ENCODE results near the gene EIPR1. TPM values are rescaled to one million over a fixed set of nuclear protein-coding genes. Genes with fewer than 3 reads are reported as not detected.
"Not testable (repeated sequence)": the region's sequence is repeated elsewhere in the genome, so short reads cannot be mapped to it uniquely, and the experiment has no call there.

EIPR1 gene
- total and polyA plus RNA-seq, 10 of the 15 experiments (the other 5 are each of a cell fraction or from before 2014, with no cell fraction given): 23.6 to 61.2 (median 42.2) TPM

DNA sequence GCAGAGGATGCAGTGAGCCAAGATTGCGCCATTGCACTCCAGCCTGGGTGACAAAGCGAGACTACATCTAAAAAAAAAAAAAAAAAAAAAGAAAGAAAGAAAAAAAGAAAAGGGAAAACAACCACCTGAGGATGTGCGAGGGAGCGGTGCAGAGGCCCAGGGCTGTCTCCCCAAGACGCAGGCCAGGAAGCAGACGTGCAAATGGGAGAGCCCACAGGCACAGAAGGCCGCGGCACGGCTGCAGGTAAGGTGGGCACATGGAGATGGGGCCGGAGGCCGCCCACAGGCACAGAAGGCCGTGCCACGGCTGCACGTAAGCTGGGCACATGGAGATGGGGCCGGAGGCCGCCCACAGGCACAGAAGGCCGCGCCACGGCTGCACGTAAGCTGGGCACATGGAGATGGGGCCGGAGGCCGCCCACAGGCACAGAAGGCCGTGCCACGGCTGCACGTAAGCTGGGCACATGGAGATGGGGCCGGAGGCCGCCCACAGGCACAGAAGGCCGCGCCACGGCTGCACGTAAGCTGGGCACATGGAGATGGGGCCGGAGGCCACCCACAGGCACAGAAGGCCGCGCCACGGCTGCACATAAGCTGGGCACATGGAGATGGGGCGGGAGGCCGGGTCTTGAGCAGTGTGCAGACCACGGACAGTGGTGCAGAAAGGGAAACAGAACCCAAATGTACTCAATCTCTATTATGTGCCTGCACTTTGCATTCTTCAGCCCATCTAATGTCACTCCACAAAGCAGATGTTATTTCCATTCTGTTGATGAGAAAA is 93.6 kb downstream of the EIPR1 start:
- BruUV-seq (replicated peaks); H3K9me3 ChIP-seq (replicated peaks; ENCODE audit: control insufficient read depth, insufficient read depth, low read length); H3K27ac ChIP-seq (ENCODE audit: control insufficient read depth, insufficient read depth); RAD21 ChIA-PET (ENCODE audit: unreplicated experiment); H2AFZ ChIP-seq (ENCODE audit: control insufficient read depth, low read depth, low read length); FAIRE-seq; H4K20me1 ChIP-seq (ENCODE audit: control insufficient read depth, insufficient read depth); in situ Hi-C loops (cut with MboI); POLR2A ChIA-PET; H3K79me2 ChIP-seq (ENCODE audit: control insufficient read depth, insufficient read depth, low read length); H3K4me3 ChIP-seq; H3K9ac ChIP-seq (ENCODE audit: control insufficient read depth, insufficient read depth, low read length); ATAC-seq; H3K27me3 ChIP-seq (replicated peaks in 1 of 2; ENCODE audit: control insufficient read depth in 2 of 2, insufficient read depth in 2 of 2, low read length in 1 of 2); CTCF ChIA-PET; DNase-seq (ENCODE audit: low read depth, low spot score); intact Hi-C loops (cut with micrococcal nuclease; ENCODE audit: unreplicated experiment); SMC1A ChIA-PET (ENCODE audit: uncharacterized antibody, unreplicated experiment); H3K36me3 ChIP-seq (ENCODE audit: control insufficient read depth in 2 of 2, insufficient read depth in 2 of 2, low read length in 1 of 2); H3K4me2 ChIP-seq (ENCODE audit: control insufficient read depth, insufficient read depth); H3K4me1 ChIP-seq (ENCODE audit: control insufficient read depth, insufficient read depth, low read length): not testable (repeated sequence)
- WGBS (ENCODE audit: insufficient coverage, insufficient replicate concordance, low lambda C conversion rate, missing lambda C conversion rate): 97% methylated on average over 13 of the region's 38 CpGs

DNA sequence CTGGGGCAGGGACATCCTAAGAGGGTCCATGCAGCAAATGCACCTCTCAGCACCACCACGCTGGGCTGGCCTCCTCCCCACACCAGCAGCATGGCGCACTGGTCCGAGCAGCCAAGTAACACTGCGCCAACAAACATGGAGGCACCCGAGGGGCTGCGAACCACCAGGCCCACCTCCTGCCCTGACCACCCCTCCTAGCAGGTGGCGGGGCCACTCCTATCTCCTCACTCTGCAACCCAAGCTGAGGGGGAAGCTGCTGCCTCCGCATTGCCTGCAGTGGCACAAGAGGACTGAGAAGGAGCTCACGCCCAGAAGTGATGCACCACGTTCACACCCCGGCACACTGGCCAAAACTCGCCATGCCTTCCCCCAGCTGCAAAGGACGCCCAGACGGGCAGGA is 94.4 kb downstream of the EIPR1 start:
- H4K20me1 ChIP-seq (ENCODE audit: control insufficient read depth, insufficient read depth): no peaks in the 10 kb centered on the region
- no peaks in the 10 kb centered on the region for H3K79me2 ChIP-seq (ENCODE audit: control insufficient read depth, insufficient read depth, low read length)
- no peak overlapping the region for H3K4me2 ChIP-seq (ENCODE audit: control insufficient read depth, insufficient read depth)
- no peak for FAIRE-seq
- ChIA-PET POLR2A (no interaction called here), CTCF (no interaction called here), SMC1A (ENCODE audit: uncharacterized antibody, unreplicated experiment) (no interaction called here), RAD21 (ENCODE audit: unreplicated experiment) (no interaction called here)
- in situ Hi-C loops (cut with MboI) (no loop called here), intact Hi-C loops (cut with micrococcal nuclease; ENCODE audit: unreplicated experiment) (no loop called here)
- BruUV-seq (replicated peaks): no TSS peak
- H2AFZ ChIP-seq (ENCODE audit: control insufficient read depth, low read depth, low read length): no peak overlapping the region
- no peak for ATAC-seq
- no peak for DNase-seq (ENCODE audit: low read depth, low spot score)
- no peaks in the 10 kb centered on the region for H3K4me1 ChIP-seq (ENCODE audit: control insufficient read depth, insufficient read depth, low read length)
- peaks cover 2 to 6% of the 10 kb centered on the region in 2 experiments; a peak in 2 of 4 replicates for H3K36me3 ChIP-seq (ENCODE audit: control insufficient read depth in 2 of 2, insufficient read depth in 2 of 2, low read length in 1 of 2)
- H3K27ac ChIP-seq (ENCODE audit: control insufficient read depth, insufficient read depth): no peak overlapping the region
- no peak overlapping the region for H3K9ac ChIP-seq (ENCODE audit: control insufficient read depth, insufficient read depth, low read length)
- H3K4me3 ChIP-seq: no peak overlapping the region
- no peaks in the 10 kb centered on the region; the same call in 2 of the 3 replicates for H3K9me3 ChIP-seq (replicated peaks; ENCODE audit: control insufficient read depth, insufficient read depth, low read length)
- 92% methylated on average over 14 of the region's 14 CpGs for WGBS (ENCODE audit: insufficient coverage, insufficient replicate concordance, low lambda C conversion rate, missing lambda C conversion rate)
- H3K27me3 ChIP-seq (replicated peaks in 1 of 2; ENCODE audit: control insufficient read depth in 2 of 2, insufficient read depth in 2 of 2, low read length in 1 of 2): no peaks in the 10 kb centered on the region
- TF ChIP-seq CBX3 (IDR thresholded peaks at IDR 0.05; ENCODE audit: borderline replicate concordance, low read depth): no peak
- no peak for TF ChIP-seq MYC (IDR thresholded peaks at IDR 0.05; ENCODE audit: insufficient read depth, insufficient read length, insufficient replicate concordance, low read length, severe bottlenecking)
- TF ChIP-seq, protein P1, sequence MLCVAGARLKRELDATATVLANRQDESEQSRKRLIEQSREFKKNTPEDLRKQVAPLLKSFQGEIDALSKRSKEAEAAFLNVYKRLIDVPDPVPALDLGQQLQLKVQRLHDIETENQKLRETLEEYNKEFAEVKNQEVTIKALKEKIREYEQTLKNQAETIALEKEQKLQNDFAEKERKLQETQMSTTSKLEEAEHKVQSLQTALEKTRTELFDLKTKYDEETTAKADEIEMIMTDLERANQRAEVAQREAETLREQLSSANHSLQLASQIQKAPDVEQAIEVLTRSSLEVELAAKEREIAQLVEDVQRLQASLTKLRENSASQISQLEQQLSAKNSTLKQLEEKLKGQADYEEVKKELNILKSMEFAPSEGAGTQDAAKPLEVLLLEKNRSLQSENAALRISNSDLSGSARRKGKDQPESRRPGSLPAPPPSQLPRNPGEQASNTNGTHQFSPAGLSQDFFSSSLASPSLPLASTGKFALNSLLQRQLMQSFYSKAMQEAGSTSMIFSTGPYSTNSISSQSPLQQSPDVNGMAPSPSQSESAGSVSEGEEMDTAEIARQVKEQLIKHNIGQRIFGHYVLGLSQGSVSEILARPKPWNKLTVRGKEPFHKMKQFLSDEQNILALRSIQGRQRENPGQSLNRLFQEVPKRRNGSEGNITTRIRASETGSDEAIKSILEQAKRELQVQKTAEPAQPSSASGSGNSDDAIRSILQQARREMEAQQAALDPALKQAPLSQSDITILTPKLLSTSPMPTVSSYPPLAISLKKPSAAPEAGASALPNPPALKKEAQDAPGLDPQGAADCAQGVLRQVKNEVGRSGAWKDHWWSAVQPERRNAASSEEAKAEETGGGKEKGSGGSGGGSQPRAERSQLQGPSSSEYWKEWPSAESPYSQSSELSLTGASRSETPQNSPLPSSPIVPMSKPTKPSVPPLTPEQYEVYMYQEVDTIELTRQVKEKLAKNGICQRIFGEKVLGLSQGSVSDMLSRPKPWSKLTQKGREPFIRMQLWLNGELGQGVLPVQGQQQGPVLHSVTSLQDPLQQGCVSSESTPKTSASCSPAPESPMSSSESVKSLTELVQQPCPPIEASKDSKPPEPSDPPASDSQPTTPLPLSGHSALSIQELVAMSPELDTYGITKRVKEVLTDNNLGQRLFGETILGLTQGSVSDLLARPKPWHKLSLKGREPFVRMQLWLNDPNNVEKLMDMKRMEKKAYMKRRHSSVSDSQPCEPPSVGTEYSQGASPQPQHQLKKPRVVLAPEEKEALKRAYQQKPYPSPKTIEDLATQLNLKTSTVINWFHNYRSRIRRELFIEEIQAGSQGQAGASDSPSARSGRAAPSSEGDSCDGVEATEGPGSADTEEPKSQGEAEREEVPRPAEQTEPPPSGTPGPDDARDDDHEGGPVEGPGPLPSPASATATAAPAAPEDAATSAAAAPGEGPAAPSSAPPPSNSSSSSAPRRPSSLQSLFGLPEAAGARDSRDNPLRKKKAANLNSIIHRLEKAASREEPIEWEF (IDR thresholded peaks at IDR 0.05; ENCODE audit: insufficient replicate concordance, low read depth, low read length): no peak
- TF ChIP-seq KDM1A (IDR thresholded peaks at IDR 0.05; ENCODE audit: borderline replicate concordance): no peak
- TF ChIP-seq STAT3 (IDR thresholded peaks at IDR 0.05; ENCODE audit: low read depth, low read length): no peak
- TF ChIP-seq SP1 (IDR thresholded peaks at IDR 0.05; ENCODE audit: low read depth, low read length): no peak
- no peak for TF ChIP-seq CHD1 (IDR thresholded peaks at IDR 0.05; ENCODE audit: low read depth, low read length)
- no peak for TF ChIP-seq SMAD5 (IDR thresholded peaks at IDR 0.05; ENCODE audit: low read depth)
- no peak for TF ChIP-seq TCF12 (IDR thresholded peaks at IDR 0.05; ENCODE audit: low read depth, low read length)
